Smooth muscle cell of the brain vasculature (primary cell): Measurements from ENCODE around the gene TJP2.
"Not testable (repeated sequence)": the region's sequence is repeated elsewhere in the genome, so short reads cannot be mapped to it uniquely, and the experiment has no call there.

Experiments used
- DNase-seq: peaks from one replicate; pipeline ENCODE4 v3.0.0-alpha.2; 2012; ENCODE audit warnings: low read depth, low spot score

Gene TJP2

GRCh38 chr9:69283003-69283402 lies 108.9 kb downstream of the TJP2 start:
- no peak for DNase-seq

GRCh38 chr9:69292078-69292477 lies 118.0 kb downstream of the TJP2 start:
- DNase-seq, result no peak

- DNase-seq, result no peak
Measured at GRCh38 chr9:69293156-69293555, 119.1 kb downstream of the TJP2 start.

GRCh38 chr9:69295872-69296552 lies 121.9 kb downstream of the TJP2 start:
- no peak for DNase-seq

- no peak for DNase-seq
Measured at GRCh38 chr9:69297300-69297980, 123.4 kb downstream of the TJP2 start.

GRCh38 chr9:69299315-69299714 lies 125.2 kb downstream of the TJP2 start:
- DNase-seq, result no peak

- DNase-seq, result no peak
Measured at GRCh38 chr9:69299826-69300225, 125.7 kb downstream of the TJP2 start.

GRCh38 chr9:69303331-69303730 lies 129.3 kb downstream of the TJP2 start:
- DNase-seq, result no peak

- DNase-seq, result not testable (repeated sequence)
Measured at GRCh38 chr9:69306895-69307445, 132.9 kb downstream of the TJP2 start.

- peak; percentile 72 for DNase-seq
Measured at GRCh38 chr9:69307446-69308205, 133.5 kb downstream of the TJP2 start.

GRCh38 chr9:69308206-69308931 lies 134.3 kb downstream of the TJP2 start:
- no peak for DNase-seq

- DNase-seq, result no peak
Measured at GRCh38 chr9:69313175-69313574, 139.1 kb downstream of the TJP2 start.

- no peak for DNase-seq
Measured at GRCh38 chr9:69314547-69314946, 140.5 kb downstream of the TJP2 start.

GRCh38 chr9:69317081-69317480 lies 143.0 kb downstream of the TJP2 start:
- no peak for DNase-seq

GRCh38 chr9:69317894-69318293 lies 143.8 kb downstream of the TJP2 start:
- no peak for DNase-seq

GRCh38 chr9:69319324-69320025 lies 145.4 kb downstream of the TJP2 start:
- no peak for DNase-seq

- DNase-seq, result no peak
Measured at GRCh38 chr9:69322256-69322655, 148.2 kb downstream of the TJP2 start.

GRCh38 chr9:69323861-69324260 lies 149.8 kb downstream of the TJP2 start:
- DNase-seq, result no peak
